ENCODE results near the gene MRPL54.
A peak's percentile ranks its signal among the peaks of the same experiment; 100 is the strongest.
"Not testable (repeated sequence)": the region's sequence is repeated elsewhere in the genome, so short reads cannot be mapped to it uniquely, and the experiment has no call there.

MRPL54 gene

GRCh38 chr19:3761382-3762129 is 926 bp upstream of the MRPL54 start, which contains the start of gene APBA3:
APBA3 (minus strand) TSS chr19:3761692; CDS start chr19:3760264, 1,428 bp downstream.
- H3K27me3 ChIP-seq (replicated peaks; ENCODE audit: control insufficient read depth, insufficient read depth, low read length), result no peaks in the 10 kb centered on the region
- no peaks in the 10 kb centered on the region for H3K9me3 ChIP-seq (ENCODE audit: control insufficient read depth, low read length)
- peak; percentile 97 for DNase-seq (ENCODE audit: low read depth)
- peak within 1 kb of the TSS; percentile 98 for H3K9ac ChIP-seq (ENCODE audit: low read length)
- peaks cover 16% of the 10 kb centered on the region for H3K4me1 ChIP-seq (ENCODE audit: control insufficient read depth, insufficient read depth, low read length)
- peaks cover 7% of the 10 kb centered on the region for H3K36me3 ChIP-seq (ENCODE audit: control insufficient read depth, insufficient read depth, low read length, severe bottlenecking)
- peak within 1 kb of the TSS; percentile 97 for H3K4me3 ChIP-seq (ENCODE audit: low read length)

DNA sequence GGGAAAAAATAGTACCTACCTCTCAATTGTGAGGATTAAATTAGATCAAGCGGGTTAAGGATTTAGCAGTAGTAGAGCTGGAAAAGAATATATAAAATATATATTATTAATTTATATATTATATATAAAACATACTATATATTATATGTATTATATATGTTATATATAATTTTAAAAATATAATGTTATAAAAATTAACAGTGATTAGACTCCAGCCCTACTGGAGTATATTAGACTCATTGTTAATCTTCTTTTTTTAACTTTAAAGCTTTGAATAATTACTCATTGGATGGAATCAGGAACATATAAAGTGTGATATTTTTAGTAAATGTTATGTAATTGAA is 380 bp upstream of the MRPL54 start:
- no peaks in the 10 kb centered on the region for H3K9me3 ChIP-seq (ENCODE audit: control insufficient read depth, low read length)
- H3K27me3 ChIP-seq (replicated peaks; ENCODE audit: control insufficient read depth, insufficient read depth, low read length), result no peaks in the 10 kb centered on the region
- peaks cover 16% of the 10 kb centered on the region for H3K4me1 ChIP-seq (ENCODE audit: control insufficient read depth, insufficient read depth, low read length)
- peak overlapping the region; percentile 92 for H3K9ac ChIP-seq (ENCODE audit: low read length)
- H3K36me3 ChIP-seq (ENCODE audit: control insufficient read depth, insufficient read depth, low read length, severe bottlenecking), result peaks cover 13% of the 10 kb centered on the region
- DNase-seq (ENCODE audit: low read depth), result no peak
- H3K4me3 ChIP-seq (ENCODE audit: low read length), result peak overlapping the region; percentile 85

GRCh38 chr19:3765121-3765520 is 2.6 kb downstream of the MRPL54 start:
- Histone ChIP-seq H3K9ac (ENCODE audit: low read length) (no peak overlapping the region), H3K36me3 (ENCODE audit: control insufficient read depth, insufficient read depth, low read length, severe bottlenecking) (peaks cover 19% of the 10 kb centered on the region), H3K9me3 (ENCODE audit: control insufficient read depth, low read length) (no peaks in the 10 kb centered on the region), H3K4me3 (ENCODE audit: low read length) (no peak overlapping the region), H3K27me3 (replicated peaks; ENCODE audit: control insufficient read depth, insufficient read depth, low read length) (no peaks in the 10 kb centered on the region), H3K4me1 (ENCODE audit: control insufficient read depth, insufficient read depth, low read length) (peaks cover 12% of the 10 kb centered on the region)
- DNase-seq (ENCODE audit: low read depth), result no peak

GRCh38 chr19:3765757-3766156 is 3.3 kb downstream of the MRPL54 start:
- H3K9ac ChIP-seq (ENCODE audit: low read length); H3K27me3 ChIP-seq (replicated peaks; ENCODE audit: control insufficient read depth, insufficient read depth, low read length); H3K9me3 ChIP-seq (ENCODE audit: control insufficient read depth, low read length); DNase-seq (ENCODE audit: low read depth); H3K4me3 ChIP-seq (ENCODE audit: low read length); H3K4me1 ChIP-seq (ENCODE audit: control insufficient read depth, insufficient read depth, low read length): not testable (repeated sequence)
- peaks cover 19% of the 10 kb centered on the region for H3K36me3 ChIP-seq (ENCODE audit: control insufficient read depth, insufficient read depth, low read length, severe bottlenecking)

DNA sequence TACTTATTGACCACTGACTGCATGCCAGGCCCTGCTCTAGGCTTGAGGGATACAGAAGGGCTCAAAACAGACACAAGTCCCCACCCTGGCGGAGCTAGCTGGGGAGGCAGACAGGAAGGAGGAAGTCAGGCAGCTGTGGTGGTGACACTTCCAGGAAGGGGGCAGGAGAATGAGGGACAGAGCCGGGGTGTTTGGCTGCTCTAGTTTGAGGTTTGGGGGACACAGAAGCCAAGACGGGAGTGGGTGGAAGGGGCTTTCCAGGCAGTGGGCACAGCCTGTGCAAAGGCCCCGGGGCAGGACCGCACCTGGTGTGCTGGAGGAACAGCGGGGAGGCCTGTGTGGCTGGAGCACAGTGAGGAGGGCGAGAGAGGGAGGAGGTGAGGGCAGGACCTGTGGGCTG is 4.0 kb downstream of the MRPL54 start:
- H3K4me1 ChIP-seq (ENCODE audit: control insufficient read depth, insufficient read depth, low read length), result peaks cover 5% of the 10 kb centered on the region
- H3K4me3 ChIP-seq (ENCODE audit: low read length), result no peak overlapping the region
- DNase-seq (ENCODE audit: low read depth), result no peak
- no peak overlapping the region for H3K9ac ChIP-seq (ENCODE audit: low read length)
- H3K9me3 ChIP-seq (ENCODE audit: control insufficient read depth, low read length), result no peaks in the 10 kb centered on the region
- peaks cover 19% of the 10 kb centered on the region for H3K36me3 ChIP-seq (ENCODE audit: control insufficient read depth, insufficient read depth, low read length, severe bottlenecking)
- H3K27me3 ChIP-seq (replicated peaks; ENCODE audit: control insufficient read depth, insufficient read depth, low read length), result peaks cover 6% of the 10 kb centered on the region

- no peak for DNase-seq (ENCODE audit: low read depth)
- Histone ChIP-seq H3K9ac (ENCODE audit: low read length) (no peak overlapping the region), H3K27me3 (replicated peaks; ENCODE audit: control insufficient read depth, insufficient read depth, low read length) (peaks cover 8% of the 10 kb centered on the region), H3K4me3 (ENCODE audit: low read length) (no peak overlapping the region), H3K36me3 (ENCODE audit: control insufficient read depth, insufficient read depth, low read length, severe bottlenecking) (peaks cover 19% of the 10 kb centered on the region), H3K9me3 (ENCODE audit: control insufficient read depth, low read length) (no peaks in the 10 kb centered on the region), H3K4me1 (ENCODE audit: control insufficient read depth, insufficient read depth, low read length) (peaks cover 5% of the 10 kb centered on the region)
These were observed 4.6 kb downstream of the MRPL54 start for GRCh38 chr19:3767050-3767449.

- Histone ChIP-seq H3K36me3 (ENCODE audit: control insufficient read depth, insufficient read depth, low read length, severe bottlenecking) (peaks cover 19% of the 10 kb centered on the region), H3K4me3 (ENCODE audit: low read length) (no peak overlapping the region), H3K9me3 (ENCODE audit: control insufficient read depth, low read length) (no peaks in the 10 kb centered on the region), H3K4me1 (ENCODE audit: control insufficient read depth, insufficient read depth, low read length) (peaks cover 3% of the 10 kb centered on the region), H3K9ac (ENCODE audit: low read length) (no peak overlapping the region), H3K27me3 (replicated peaks; ENCODE audit: control insufficient read depth, insufficient read depth, low read length) (peaks cover 8% of the 10 kb centered on the region)
- no peak for DNase-seq (ENCODE audit: low read depth)
These were observed 5.7 kb downstream of the MRPL54 start for GRCh38 chr19:3768015-3768747.

GRCh38 chr19:3768748-3769099 is 6.2 kb downstream of the MRPL54 start:
- Histone ChIP-seq H3K9ac (ENCODE audit: low read length) (no peak overlapping the region), H3K4me1 (ENCODE audit: control insufficient read depth, insufficient read depth, low read length) (no peaks in the 10 kb centered on the region), H3K36me3 (ENCODE audit: control insufficient read depth, insufficient read depth, low read length, severe bottlenecking) (peaks cover 19% of the 10 kb centered on the region), H3K27me3 (replicated peaks; ENCODE audit: control insufficient read depth, insufficient read depth, low read length) (peaks cover 9% of the 10 kb centered on the region), H3K9me3 (ENCODE audit: control insufficient read depth, low read length) (no peaks in the 10 kb centered on the region), H3K4me3 (ENCODE audit: low read length) (no peak overlapping the region)
- DNase-seq (ENCODE audit: low read depth), result no peak

GRCh38 chr19:3769494-3769893 is 7.0 kb downstream of the MRPL54 start:
- Histone ChIP-seq H3K9ac (ENCODE audit: low read length) (no peak overlapping the region), H3K9me3 (ENCODE audit: control insufficient read depth, low read length) (no peaks in the 10 kb centered on the region), H3K4me1 (ENCODE audit: control insufficient read depth, insufficient read depth, low read length) (no peaks in the 10 kb centered on the region)

GRCh38 chr19:3770136-3770999 is 7.9 kb downstream of the MRPL54 start:
- peaks cover 13% of the 10 kb centered on the region for H3K27me3 ChIP-seq (replicated peaks; ENCODE audit: control insufficient read depth, insufficient read depth, low read length)
- no peaks in the 10 kb centered on the region for H3K9me3 ChIP-seq (ENCODE audit: control insufficient read depth, low read length)
- no peak overlapping the region for H3K9ac ChIP-seq (ENCODE audit: low read length)
- no peak overlapping the region for H3K4me3 ChIP-seq (ENCODE audit: low read length)
- DNase-seq (ENCODE audit: low read depth), result no peak
- H3K36me3 ChIP-seq (ENCODE audit: control insufficient read depth, insufficient read depth, low read length, severe bottlenecking), result peaks cover 15% of the 10 kb centered on the region
- no peaks in the 10 kb centered on the region for H3K4me1 ChIP-seq (ENCODE audit: control insufficient read depth, insufficient read depth, low read length)

More at GRCh38 chr19:3769494-3769893, 7.0 kb downstream of the MRPL54 start:
- no peak overlapping the region for H3K4me3 ChIP-seq (ENCODE audit: low read length)
- H3K27me3 ChIP-seq (replicated peaks; ENCODE audit: control insufficient read depth, insufficient read depth, low read length), result peaks cover 12% of the 10 kb centered on the region
- peaks cover 19% of the 10 kb centered on the region for H3K36me3 ChIP-seq (ENCODE audit: control insufficient read depth, insufficient read depth, low read length, severe bottlenecking)
- DNase-seq (ENCODE audit: low read depth), result no peak

Measured in adipocyte (in vitro differentiated cells).